ENCODE data around the gene MAPKBP1.
"Not testable (repeated sequence)": the region's sequence is repeated elsewhere in the genome, so short reads cannot be mapped to it uniquely, and the experiment has no call there.

Gene MAPKBP1

GRCh38 chr15:41774062-41774881, at the start of gene MAPKBP1:
MAPKBP1 (plus strand) TSS chr15:41774484; CDS start chr15:41775276, 792 bp downstream.
- TF ChIP-seq CTCF (IDR thresholded peaks at IDR 0.05; ENCODE audit: low read depth, low read length), result peak; percentile 84
- peak; percentile 96 for DNase-seq (ENCODE audit: extremely low read depth, low read depth)

GRCh38 chr15:41727143-41727542, 47.1 kb upstream of the MAPKBP1 start:
- no peak for TF ChIP-seq CTCF (IDR thresholded peaks at IDR 0.05; ENCODE audit: low read depth, low read length)

GRCh38 chr15:41728061-41728460, 46.2 kb upstream of the MAPKBP1 start:
- not testable (repeated sequence) for DNase-seq (ENCODE audit: extremely low read depth, low read depth)

More at GRCh38 chr15:41727143-41727542, 47.1 kb upstream of the MAPKBP1 start:
- peak; percentile 1 for DNase-seq (ENCODE audit: extremely low read depth, low read depth)

- DNase-seq (ENCODE audit: extremely low read depth, low read depth), result no peak
- no peak for TF ChIP-seq CTCF (IDR thresholded peaks at IDR 0.05; ENCODE audit: low read depth, low read length)
These were observed 43.7 kb upstream of the MAPKBP1 start for GRCh38 chr15:41730543-41730942.

GRCh38 chr15:41732483-41732882, 41.8 kb upstream of the MAPKBP1 start:
- TF ChIP-seq CTCF (IDR thresholded peaks at IDR 0.05; ENCODE audit: low read depth, low read length), result no peak

GRCh38 chr15:41734079-41734478, 40.2 kb upstream of the MAPKBP1 start:
- no peak for DNase-seq (ENCODE audit: extremely low read depth, low read depth)
- TF ChIP-seq CTCF (IDR thresholded peaks at IDR 0.05; ENCODE audit: low read depth, low read length), result no peak

More at GRCh38 chr15:41732483-41732882, 41.8 kb upstream of the MAPKBP1 start:
- DNase-seq (ENCODE audit: extremely low read depth, low read depth), result no peak

- TF ChIP-seq CTCF (IDR thresholded peaks at IDR 0.05; ENCODE audit: low read depth, low read length), result no peak
- DNase-seq (ENCODE audit: extremely low read depth, low read depth), result no peak
These were observed 39.2 kb upstream of the MAPKBP1 start for GRCh38 chr15:41735046-41735445.

- DNase-seq (ENCODE audit: extremely low read depth, low read depth), result not testable (repeated sequence)
These were observed 38.8 kb upstream of the MAPKBP1 start for GRCh38 chr15:41735492-41735891.
